KOPT-K1 (cell line): ENCODE measurements around the gene LCNL1.
"Not testable (repeated sequence)": the region's sequence is repeated elsewhere in the genome, so short reads cannot be mapped to it uniquely, and the experiment has no call there.

Experiments used
- H3K27ac ChIP-seq: fragments of 200-600 bp; sonication (generic); 2 replicates; pipeline ENCODE4 v1.5.1; 2016; ENCODE audit warnings: antibody characterized with exemption, mild to moderate bottlenecking, low read depth, low read length; ENCODE audit not compliant: poor library complexity, severe bottlenecking
- H3K36me3 ChIP-seq: fragments of 200-600 bp; sonication (generic); 2 replicates; pipeline ENCODE4 v1.5.1; 2017; ENCODE audit warnings: antibody characterized with exemption, mild to moderate bottlenecking, low read length, moderate library complexity; ENCODE audit not compliant: insufficient read depth
- H3K9me3 ChIP-seq: fragments of 200-600 bp; sonication (generic); 2 replicates; pipeline ENCODE4 v1.5.1; 2017; ENCODE audit warnings: antibody characterized with exemption, low read length, mild to moderate bottlenecking; ENCODE audit not compliant: insufficient read depth, poor library complexity, severe bottlenecking

Gene LCNL1

DNA sequence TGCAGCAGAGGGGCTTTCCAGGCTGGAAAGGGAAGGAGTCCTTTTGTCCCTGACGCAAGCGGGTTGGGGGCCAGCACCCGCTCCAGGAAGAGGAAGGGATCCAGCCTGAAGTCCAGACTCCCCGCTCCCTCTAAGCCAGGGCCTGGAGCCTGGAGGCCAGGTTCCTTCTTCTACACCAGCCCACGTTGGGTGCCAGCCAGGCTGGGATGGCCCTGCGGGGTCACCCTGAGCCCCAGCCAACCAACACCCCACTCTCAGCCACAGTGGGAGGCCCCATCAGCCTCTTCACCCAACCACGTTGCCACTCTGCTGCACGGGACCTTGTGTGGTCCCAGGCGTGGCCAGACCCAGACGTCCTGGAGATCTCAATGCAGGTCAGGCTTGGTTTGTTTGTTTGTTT, 50.1 kb downstream of the LCNL1 start:
- no peaks in the 10 kb centered on the region for H3K36me3 ChIP-seq
- H3K27ac ChIP-seq: no peak overlapping the region
- H3K9me3 ChIP-seq: no peaks in the 10 kb centered on the region

GRCh38 chr9:137033481-137033880, 50.7 kb downstream of the LCNL1 start:
- not testable (repeated sequence) for H3K27ac ChIP-seq, H3K36me3 ChIP-seq, H3K9me3 ChIP-seq

DNA sequence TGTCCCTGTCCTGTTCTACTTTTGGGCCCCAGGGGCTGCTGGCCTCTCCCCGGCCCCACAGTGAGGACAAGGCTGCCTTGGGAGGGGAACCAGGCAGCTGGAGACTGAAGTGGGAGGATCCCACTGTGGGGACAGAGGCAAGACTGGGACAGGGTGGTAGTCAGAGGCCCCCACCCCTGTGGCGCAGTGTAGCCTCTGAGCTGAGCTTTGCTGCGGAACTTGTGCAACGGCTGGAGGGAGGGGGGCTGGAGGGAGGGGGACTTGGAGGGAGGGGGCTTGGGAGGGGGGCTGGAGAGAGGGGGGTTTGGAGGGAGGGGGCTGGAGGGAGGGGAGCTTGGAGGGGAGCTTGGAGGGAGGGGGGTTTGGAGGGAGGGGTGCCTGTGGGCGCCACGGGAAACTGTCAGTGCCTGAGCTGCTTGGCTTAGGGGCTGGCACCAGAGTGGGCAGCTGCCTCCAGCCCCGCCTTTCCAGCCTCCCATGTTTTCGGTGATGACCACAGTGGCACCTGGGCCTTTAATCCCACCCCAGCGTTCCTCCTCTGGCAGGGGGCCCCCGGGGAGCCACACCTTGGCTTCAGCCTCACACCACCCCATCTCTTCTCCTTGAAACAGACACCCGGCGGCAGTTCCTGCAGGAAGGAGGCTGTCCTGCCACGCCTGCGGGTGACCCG, 51.4 kb downstream of the LCNL1 start:
- Histone ChIP-seq H3K9me3 (no peaks in the 10 kb centered on the region), H3K27ac (no peak overlapping the region), H3K36me3 (no peaks in the 10 kb centered on the region)

DNA sequence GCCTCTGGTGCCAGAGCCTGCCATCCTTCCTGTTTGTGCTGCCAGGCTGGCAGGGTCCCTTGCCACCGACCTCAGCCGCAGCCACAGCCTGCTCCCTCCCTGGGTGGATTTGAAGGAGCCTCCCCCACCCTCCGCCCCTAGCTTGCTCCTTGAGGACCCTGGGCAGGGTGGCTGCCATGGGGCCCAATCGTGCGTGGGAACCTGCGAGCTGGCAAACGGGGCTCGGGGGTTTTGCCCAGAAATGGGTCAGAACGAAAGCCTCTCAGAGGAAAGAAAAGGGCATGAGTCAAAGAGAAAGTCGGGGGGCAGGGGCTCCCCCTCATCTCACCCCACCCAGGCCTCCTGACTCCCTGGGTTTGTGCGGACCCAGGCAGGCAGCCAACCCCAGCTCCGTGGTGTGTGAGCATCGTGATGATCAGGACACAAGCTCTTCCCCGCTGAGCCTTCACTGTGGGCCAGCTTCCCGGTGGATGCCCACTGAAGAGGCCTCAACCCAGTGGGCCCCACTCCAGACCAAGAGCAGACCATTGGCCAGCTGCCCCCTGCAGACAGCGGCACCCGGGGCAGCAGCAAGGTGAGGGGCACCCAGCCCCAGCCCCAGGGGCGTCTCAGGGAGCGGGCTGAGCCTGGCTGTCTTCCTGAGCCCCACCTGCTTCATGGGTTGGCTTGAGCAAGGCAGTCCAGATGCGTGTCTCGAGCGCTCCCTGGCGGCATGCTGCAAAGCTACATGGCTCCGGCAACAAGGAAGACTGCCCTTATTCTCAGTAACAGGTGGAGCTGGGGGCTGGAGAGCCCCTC, 52.1 kb downstream of the LCNL1 start:
- Histone ChIP-seq H3K27ac (no peak overlapping the region), H3K9me3 (no peaks in the 10 kb centered on the region), H3K36me3 (no peaks in the 10 kb centered on the region)
